ENCODE data around the gene SERPINA4. TPM values are rescaled to one million over a fixed set of nuclear protein-coding genes. Genes with fewer than 3 reads are reported as not detected.

SERPINA4 gene
- total and polyA plus RNA-seq, 2 of the 13 experiments (the other 11 are each of a cell fraction or from before 2014, with no cell fraction given): 39.1 to 57.8 TPM

DNA sequence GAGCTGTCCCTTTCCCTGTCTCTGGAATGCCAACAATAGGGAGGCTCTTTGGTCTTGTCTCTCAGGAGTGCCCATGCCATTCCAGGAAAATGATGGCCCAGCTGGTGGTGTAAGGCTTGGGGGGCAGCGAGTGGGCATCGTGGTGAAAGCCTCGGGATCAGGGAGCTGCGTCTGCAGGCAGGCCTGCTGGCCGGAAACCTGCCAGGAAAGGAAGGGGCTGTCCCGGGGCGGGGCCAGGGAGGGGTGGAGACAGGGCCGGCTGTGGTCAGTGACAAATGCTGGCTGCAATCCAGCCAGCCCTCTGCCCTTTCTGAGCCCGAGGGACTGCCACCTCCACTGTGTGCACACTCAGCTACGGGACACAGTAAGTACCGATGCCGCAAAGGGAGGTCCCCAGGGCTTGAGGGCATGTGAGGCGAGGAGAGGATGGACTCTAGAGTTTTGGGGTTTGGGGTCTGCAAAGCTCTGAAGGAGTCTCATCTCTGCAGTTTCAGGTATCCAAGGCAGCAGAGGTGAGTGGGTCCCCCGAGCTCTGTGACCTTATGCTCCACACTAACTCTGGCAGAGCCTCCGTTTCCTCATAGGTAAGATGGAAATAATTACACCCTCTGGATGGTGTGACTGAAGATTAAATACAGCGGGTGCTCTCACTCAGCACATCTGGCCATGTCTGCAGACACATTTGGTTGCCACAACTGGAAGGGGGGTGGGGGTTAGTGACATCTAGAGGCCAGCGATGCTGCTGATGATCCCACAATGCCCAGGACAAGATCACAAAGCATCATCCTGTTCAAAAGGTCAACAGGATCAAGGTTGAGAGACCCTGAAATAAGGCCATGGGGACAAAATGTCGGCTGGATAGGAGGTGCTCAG, 20.1 kb downstream of the SERPINA4 start, which contains the start of gene SERPINA5 (continued):
- TF ChIP-seq RARA (CRISPR knock-in tag; IDR thresholded peaks at IDR 0.05): peak; percentile 62
- TF ChIP-seq POLR2A (IDR thresholded peaks at IDR 0.05; ENCODE audit: insufficient read depth in 1 of 2, low read depth in 2 of 2, low read length in 2 of 2): peak; percentile 83 to 92
- TF ChIP-seq TOPORS (CRISPR knock-in tag; IDR thresholded peaks at IDR 0.05): 0 out of 2 replicates have a peak, but pooled peaks have one; percentile 23
- TF ChIP-seq AGO1 (IDR thresholded peaks at IDR 0.05; ENCODE audit: low read depth, low read length, poor library complexity, severe bottlenecking): peak; percentile 57
- TF ChIP-seq ZNF224 (CRISPR knock-in tag; IDR thresholded peaks at IDR 0.05): 0 out of 2 replicates have a peak, but pooled peaks have one; percentile 60
- TF ChIP-seq, protein P1, sequence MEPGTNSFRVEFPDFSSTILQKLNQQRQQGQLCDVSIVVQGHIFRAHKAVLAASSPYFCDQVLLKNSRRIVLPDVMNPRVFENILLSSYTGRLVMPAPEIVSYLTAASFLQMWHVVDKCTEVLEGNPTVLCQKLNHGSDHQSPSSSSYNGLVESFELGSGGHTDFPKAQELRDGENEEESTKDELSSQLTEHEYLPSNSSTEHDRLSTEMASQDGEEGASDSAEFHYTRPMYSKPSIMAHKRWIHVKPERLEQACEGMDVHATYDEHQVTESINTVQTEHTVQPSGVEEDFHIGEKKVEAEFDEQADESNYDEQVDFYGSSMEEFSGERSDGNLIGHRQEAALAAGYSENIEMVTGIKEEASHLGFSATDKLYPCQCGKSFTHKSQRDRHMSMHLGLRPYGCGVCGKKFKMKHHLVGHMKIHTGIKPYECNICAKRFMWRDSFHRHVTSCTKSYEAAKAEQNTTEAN (CRISPR knock-in tag; conservative IDR thresholded peaks at IDR 0.05): peak; percentile 58; the same call in 1 of the 2 replicates
- TF ChIP-seq KDM2A (CRISPR knock-in tag; IDR thresholded peaks at IDR 0.05; ENCODE audit: borderline replicate concordance, low read depth): peak; percentile 54; the same call in 1 of the 2 replicates
- peak; percentile 75; the same call in 1 of the 2 replicates for TF ChIP-seq HNRNPL (IDR thresholded peaks at IDR 0.05; ENCODE audit: low read depth, low read length)
- no peak for TF ChIP-seq RBM39 (IDR thresholded peaks at IDR 0.05; ENCODE audit: low read depth, low read length, poor library complexity, severe bottlenecking)
- TF ChIP-seq FOXP1 (IDR thresholded peaks at IDR 0.05): no peak
- no peak for TF ChIP-seq FOXP1 (CRISPR knock-in tag; IDR thresholded peaks at IDR 0.05)
- peak; percentile 67; the same call in 1 of the 2 replicates for TF ChIP-seq SP5 (CRISPR knock-in tag; IDR thresholded peaks at IDR 0.05; ENCODE audit: borderline replicate concordance, low read depth)

All from HepG2 (cell line).